Measurements from ENCODE around the gene IL22RA2. TPM values are rescaled to one million over a fixed set of nuclear protein-coding genes. Genes with fewer than 3 reads are reported as not detected.

IL22RA2 gene
- total RNA-seq, 1 experiment from 2014 or later, result not detected

DNA sequence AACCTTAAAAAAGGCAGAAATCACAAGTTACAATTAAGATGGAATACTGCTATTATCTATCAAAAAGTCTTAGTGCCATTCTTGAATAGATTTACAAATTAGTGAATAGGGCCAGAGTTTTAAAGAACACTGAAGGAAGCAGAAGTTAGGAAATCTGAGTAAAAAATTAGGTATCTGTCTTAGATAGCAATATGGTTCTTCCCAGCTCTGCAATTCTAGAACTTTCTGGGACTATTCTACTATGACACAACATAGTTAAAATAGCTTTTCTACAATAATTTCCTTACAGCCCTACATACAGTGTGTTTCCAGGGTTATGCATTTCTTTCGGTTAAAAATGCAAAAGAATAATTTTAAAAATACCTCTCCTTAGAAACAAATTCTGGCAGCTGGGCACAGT lies 27.6 kb upstream of the IL22RA2 start:
- no peak for DNase-seq (ENCODE audit: low spot score)
- H3K4me3 Mint-ChIP-seq, result no peak overlapping the region
- peaks cover 57% of the 10 kb centered on the region for H3K36me3 Mint-ChIP-seq
- H3K9me3 Mint-ChIP-seq, result peaks cover 8% of the 10 kb centered on the region
- TF ChIP-seq, protein P1, sequence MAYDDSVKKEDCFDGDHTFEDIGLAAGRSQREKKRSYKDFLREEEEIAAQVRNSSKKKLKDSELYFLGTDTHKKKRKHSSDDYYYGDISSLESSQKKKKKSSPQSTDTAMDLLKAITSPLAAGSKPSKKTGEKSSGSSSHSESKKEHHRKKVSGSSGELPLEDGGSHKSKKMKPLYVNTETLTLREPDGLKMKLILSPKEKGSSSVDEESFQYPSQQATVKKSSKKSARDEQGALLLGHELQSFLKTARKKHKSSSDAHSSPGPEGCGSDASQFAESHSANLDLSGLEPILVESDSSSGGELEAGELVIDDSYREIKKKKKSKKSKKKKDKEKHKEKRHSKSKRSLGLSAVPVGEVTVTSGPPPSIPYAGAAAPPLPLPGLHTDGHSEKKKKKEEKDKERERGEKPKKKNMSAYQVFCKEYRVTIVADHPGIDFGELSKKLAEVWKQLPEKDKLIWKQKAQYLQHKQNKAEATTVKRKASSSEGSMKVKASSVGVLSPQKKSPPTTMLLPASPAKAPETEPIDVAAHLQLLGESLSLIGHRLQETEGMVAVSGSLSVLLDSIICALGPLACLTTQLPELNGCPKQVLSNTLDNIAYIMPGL (CRISPR knock-in tag; IDR thresholded peaks at IDR 0.05), result no peak
- TF ChIP-seq NR3C1 (CRISPR knock-in tag; conservative IDR thresholded peaks at IDR 0.05; ENCODE audit: low read depth), result no peak
- no peak for TF ChIP-seq ZBTB21 (CRISPR knock-in tag; IDR thresholded peaks at IDR 0.05; ENCODE audit: borderline replicate concordance)
- no peak for TF ChIP-seq ESRRA (CRISPR knock-in tag; IDR thresholded peaks at IDR 0.05; ENCODE audit: borderline replicate concordance)
- no peak for TF ChIP-seq SMAD3 (CRISPR knock-in tag; IDR thresholded peaks at IDR 0.05; ENCODE audit: borderline replicate concordance)
- TF ChIP-seq, protein P2, sequence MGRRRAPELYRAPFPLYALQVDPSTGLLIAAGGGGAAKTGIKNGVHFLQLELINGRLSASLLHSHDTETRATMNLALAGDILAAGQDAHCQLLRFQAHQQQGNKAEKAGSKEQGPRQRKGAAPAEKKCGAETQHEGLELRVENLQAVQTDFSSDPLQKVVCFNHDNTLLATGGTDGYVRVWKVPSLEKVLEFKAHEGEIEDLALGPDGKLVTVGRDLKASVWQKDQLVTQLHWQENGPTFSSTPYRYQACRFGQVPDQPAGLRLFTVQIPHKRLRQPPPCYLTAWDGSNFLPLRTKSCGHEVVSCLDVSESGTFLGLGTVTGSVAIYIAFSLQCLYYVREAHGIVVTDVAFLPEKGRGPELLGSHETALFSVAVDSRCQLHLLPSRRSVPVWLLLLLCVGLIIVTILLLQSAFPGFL (CRISPR knock-in tag; IDR thresholded peaks at IDR 0.05; ENCODE audit: borderline replicate concordance), result no peak
- TF ChIP-seq, protein P3, sequence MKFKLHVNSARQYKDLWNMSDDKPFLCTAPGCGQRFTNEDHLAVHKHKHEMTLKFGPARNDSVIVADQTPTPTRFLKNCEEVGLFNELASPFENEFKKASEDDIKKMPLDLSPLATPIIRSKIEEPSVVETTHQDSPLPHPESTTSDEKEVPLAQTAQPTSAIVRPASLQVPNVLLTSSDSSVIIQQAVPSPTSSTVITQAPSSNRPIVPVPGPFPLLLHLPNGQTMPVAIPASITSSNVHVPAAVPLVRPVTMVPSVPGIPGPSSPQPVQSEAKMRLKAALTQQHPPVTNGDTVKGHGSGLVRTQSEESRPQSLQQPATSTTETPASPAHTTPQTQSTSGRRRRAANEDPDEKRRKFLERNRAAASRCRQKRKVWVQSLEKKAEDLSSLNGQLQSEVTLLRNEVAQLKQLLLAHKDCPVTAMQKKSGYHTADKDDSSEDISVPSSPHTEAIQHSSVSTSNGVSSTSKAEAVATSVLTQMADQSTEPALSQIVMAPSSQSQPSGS (CRISPR knock-in tag; IDR thresholded peaks at IDR 0.05; ENCODE audit: borderline replicate concordance, low read depth), result no peak
- no peak for TF ChIP-seq JAZF1 (CRISPR knock-in tag; IDR thresholded peaks at IDR 0.05)
- no peak for TF ChIP-seq ZNF396 (CRISPR knock-in tag; IDR thresholded peaks at IDR 0.05; ENCODE audit: borderline replicate concordance)
- TF ChIP-seq, protein P4, sequence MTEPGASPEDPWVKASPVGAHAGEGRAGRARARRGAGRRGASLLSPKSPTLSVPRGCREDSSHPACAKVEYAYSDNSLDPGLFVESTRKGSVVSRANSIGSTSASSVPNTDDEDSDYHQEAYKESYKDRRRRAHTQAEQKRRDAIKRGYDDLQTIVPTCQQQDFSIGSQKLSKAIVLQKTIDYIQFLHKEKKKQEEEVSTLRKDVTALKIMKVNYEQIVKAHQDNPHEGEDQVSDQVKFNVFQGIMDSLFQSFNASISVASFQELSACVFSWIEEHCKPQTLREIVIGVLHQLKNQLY (CRISPR knock-in tag; IDR thresholded peaks at IDR 0.05), result no peak
- TF ChIP-seq, protein P5, sequence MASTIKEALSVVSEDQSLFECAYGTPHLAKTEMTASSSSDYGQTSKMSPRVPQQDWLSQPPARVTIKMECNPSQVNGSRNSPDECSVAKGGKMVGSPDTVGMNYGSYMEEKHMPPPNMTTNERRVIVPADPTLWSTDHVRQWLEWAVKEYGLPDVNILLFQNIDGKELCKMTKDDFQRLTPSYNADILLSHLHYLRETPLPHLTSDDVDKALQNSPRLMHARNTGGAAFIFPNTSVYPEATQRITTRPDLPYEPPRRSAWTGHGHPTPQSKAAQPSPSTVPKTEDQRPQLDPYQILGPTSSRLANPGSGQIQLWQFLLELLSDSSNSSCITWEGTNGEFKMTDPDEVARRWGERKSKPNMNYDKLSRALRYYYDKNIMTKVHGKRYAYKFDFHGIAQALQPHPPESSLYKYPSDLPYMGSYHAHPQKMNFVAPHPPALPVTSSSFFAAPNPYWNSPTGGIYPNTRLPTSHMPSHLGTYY (CRISPR knock-in tag; IDR thresholded peaks at IDR 0.05), result no peak
- TF ChIP-seq, protein P6, sequence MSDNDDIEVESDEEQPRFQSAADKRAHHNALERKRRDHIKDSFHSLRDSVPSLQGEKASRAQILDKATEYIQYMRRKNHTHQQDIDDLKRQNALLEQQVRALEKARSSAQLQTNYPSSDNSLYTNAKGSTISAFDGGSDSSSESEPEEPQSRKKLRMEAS (CRISPR knock-in tag; IDR thresholded peaks at IDR 0.05), result no peak
- TF ChIP-seq, protein P7, sequence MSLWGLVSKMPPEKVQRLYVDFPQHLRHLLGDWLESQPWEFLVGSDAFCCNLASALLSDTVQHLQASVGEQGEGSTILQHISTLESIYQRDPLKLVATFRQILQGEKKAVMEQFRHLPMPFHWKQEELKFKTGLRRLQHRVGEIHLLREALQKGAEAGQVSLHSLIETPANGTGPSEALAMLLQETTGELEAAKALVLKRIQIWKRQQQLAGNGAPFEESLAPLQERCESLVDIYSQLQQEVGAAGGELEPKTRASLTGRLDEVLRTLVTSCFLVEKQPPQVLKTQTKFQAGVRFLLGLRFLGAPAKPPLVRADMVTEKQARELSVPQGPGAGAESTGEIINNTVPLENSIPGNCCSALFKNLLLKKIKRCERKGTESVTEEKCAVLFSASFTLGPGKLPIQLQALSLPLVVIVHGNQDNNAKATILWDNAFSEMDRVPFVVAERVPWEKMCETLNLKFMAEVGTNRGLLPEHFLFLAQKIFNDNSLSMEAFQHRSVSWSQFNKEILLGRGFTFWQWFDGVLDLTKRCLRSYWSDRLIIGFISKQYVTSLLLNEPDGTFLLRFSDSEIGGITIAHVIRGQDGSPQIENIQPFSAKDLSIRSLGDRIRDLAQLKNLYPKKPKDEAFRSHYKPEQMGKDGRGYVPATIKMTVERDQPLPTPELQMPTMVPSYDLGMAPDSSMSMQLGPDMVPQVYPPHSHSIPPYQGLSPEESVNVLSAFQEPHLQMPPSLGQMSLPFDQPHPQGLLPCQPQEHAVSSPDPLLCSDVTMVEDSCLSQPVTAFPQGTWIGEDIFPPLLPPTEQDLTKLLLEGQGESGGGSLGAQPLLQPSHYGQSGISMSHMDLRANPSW (CRISPR knock-in tag; conservative IDR thresholded peaks at IDR 0.05; ENCODE audit: low read depth), result no peak
- no peak for TF ChIP-seq NFYB (CRISPR knock-in tag; conservative IDR thresholded peaks at IDR 0.05; ENCODE audit: low read depth)
- TF ChIP-seq ZNF232 (CRISPR knock-in tag; IDR thresholded peaks at IDR 0.05), result no peak
- TF ChIP-seq CBFB (CRISPR knock-in tag; IDR thresholded peaks at IDR 0.05; ENCODE audit: low read depth), result no peak
- TF ChIP-seq ETV6 (CRISPR knock-in tag; IDR thresholded peaks at IDR 0.05), result no peak
- H3K27ac Mint-ChIP-seq, result no peak overlapping the region
- no peaks in the 10 kb centered on the region for H3K27me3 Mint-ChIP-seq (ENCODE audit: low read depth)
- ATAC-seq, result no peak
- ChIA-PET CTCF (no interaction called here), POLR2A (no interaction called here)
- H3K4me1 Mint-ChIP-seq, result no peaks in the 10 kb centered on the region

Measured in WTC11 (cell line).